AG10803 (cell line): ENCODE data around the gene KLHL25.

ENCODE experiments used
- DNase-seq: peaks from one replicate; pipeline ENCODE4 v3.0.0; 2010; ENCODE audit warnings: low read depth
- H3K4me3 ChIP-seq: 2 replicates; pipeline ENCODE4 v1.5.1; 2011; ENCODE audit warnings: mild to moderate bottlenecking, low read length, control low read depth
- TF ChIP-seq, protein P1 (sequence below): conservative IDR thresholded peaks from 2 replicates; pipeline ENCODE4 v1.5.1; 2011; ENCODE audit warnings: mild to moderate bottlenecking, low read length, control low read depth, inconsistent platforms

The KLHL25 gene

DNA sequence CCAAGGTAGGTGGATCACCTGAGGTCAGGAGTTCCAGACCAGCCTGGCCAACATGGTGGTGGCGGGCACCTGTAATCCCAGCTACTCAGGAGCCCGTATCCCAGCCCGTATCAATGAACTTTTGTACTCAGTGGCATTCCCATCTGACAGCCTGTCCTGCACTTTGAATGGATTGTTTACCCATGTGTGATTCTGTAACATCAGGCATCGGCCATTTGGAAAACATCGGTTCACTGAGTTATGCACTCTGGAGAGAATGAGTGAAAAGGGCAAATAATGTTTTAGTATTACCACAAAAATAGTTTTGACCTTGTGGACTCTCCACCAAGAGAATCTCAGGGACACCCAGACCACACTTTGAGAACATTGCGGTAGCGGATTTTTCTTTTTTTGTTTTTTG lies 13.6 kb downstream of the KLHL25 start:
- TF ChIP-seq, protein P1, sequence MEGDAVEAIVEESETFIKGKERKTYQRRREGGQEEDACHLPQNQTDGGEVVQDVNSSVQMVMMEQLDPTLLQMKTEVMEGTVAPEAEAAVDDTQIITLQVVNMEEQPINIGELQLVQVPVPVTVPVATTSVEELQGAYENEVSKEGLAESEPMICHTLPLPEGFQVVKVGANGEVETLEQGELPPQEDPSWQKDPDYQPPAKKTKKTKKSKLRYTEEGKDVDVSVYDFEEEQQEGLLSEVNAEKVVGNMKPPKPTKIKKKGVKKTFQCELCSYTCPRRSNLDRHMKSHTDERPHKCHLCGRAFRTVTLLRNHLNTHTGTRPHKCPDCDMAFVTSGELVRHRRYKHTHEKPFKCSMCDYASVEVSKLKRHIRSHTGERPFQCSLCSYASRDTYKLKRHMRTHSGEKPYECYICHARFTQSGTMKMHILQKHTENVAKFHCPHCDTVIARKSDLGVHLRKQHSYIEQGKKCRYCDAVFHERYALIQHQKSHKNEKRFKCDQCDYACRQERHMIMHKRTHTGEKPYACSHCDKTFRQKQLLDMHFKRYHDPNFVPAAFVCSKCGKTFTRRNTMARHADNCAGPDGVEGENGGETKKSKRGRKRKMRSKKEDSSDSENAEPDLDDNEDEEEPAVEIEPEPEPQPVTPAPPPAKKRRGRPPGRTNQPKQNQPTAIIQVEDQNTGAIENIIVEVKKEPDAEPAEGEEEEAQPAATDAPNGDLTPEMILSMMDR, result no peak
- no peak overlapping the region for H3K4me3 ChIP-seq
- DNase-seq, result no peak

- TF ChIP-seq, protein P1, result no peak
- DNase-seq, result peak; percentile 36
- no peak overlapping the region for H3K4me3 ChIP-seq
Observed at GRCh38 chr15:85780225-85780985, 14.3 kb downstream of the KLHL25 start.

DNA sequence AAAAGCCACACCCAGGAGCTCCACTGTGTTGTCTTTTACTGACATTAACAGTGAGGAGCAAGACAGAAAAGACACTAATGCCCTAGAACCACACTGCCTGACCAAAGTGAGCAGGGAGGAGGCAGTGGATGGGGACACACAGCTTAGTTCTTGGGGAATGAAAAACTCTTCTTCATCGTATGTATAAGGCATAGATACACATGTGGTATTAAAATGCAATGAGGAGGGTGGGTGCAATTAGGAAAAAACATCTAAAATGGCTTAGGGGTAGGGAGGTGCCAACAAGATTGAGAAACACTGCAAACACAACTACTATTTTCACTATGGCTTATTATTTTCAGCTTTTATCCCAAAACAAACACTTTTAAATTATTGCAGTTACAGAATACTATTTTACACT lies 15.5 kb downstream of the KLHL25 start:
- no peak for DNase-seq
- no peak overlapping the region for H3K4me3 ChIP-seq
- TF ChIP-seq, protein P1, result no peak

- DNase-seq, result no peak
- TF ChIP-seq, protein P1, result no peak
- no peak overlapping the region for H3K4me3 ChIP-seq
Observed at GRCh38 chr15:85778107-85778776, 16.5 kb downstream of the KLHL25 start.

GRCh38 chr15:85777250-85778106 lies 17.2 kb downstream of the KLHL25 start:
- no peak overlapping the region for H3K4me3 ChIP-seq
- TF ChIP-seq, protein P1, result no peak
- no peak for DNase-seq

DNA sequence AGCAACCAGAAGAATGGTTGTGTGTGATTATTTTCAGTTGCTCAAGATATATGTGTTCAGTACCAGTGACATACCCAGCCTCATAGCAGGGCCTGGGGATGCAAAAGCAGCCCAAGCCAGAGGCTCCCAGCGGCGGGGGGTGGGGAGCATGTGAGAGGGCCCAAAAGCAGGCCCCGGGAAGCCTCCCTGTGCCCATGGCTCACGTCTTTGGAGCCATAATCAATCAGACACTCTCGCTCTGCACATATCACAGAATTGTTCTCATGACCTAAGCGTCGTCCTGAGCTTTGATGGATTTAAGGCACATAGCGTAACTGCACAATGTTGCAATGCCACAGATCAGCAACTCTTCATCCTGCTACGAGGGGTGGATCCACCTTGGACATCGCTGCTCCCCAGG lies 20.8 kb downstream of the KLHL25 start:
- TF ChIP-seq, protein P1, result no peak
- no peak overlapping the region for H3K4me3 ChIP-seq
- DNase-seq, result no peak
